WERI-Rb-1 (cell line): ENCODE measurements around the gene MAN2A1.
A peak's percentile ranks its signal among the peaks of the same experiment; 100 is the strongest.

ENCODE experiments used
- DNase-seq: peaks from one replicate; pipeline ENCODE4 v3.0.0-alpha.2; 2020
- H3K27ac ChIP-seq: fragments of 250-450 bp; sonication (Bioruptor Pico); 2 replicates; pipeline ENCODE4 v1.5.1; 2020; ENCODE audit warnings: mild to moderate bottlenecking, moderate library complexity
- H3K27me3 ChIP-seq: fragments of 250-450 bp; sonication (Bioruptor Pico); 2 replicates; pipeline ENCODE4 v1.5.1; 2021; ENCODE audit warnings: mild to moderate bottlenecking, low read depth, moderate library complexity; ENCODE audit not compliant: insufficient read depth, severe bottlenecking
- H3K36me3 ChIP-seq: fragments of 250-450 bp; sonication (Bioruptor Pico); 2 replicates; pipeline ENCODE4 v1.5.1; 2020; ENCODE audit warnings: mild to moderate bottlenecking, moderate library complexity
- H3K4me3 ChIP-seq: 2 replicates; pipeline ENCODE4 v1.5.1; 2011; ENCODE audit warnings: low read depth, mild to moderate bottlenecking, control low read depth, low read length
- H3K9me3 ChIP-seq: fragments of 250-450 bp; sonication (Bioruptor Pico); 2 replicates; pipeline ENCODE4 v1.5.1; 2021; ENCODE audit warnings: mild to moderate bottlenecking, moderate library complexity; ENCODE audit not compliant: severe bottlenecking
- TF ChIP-seq, protein P1 (sequence below): IDR thresholded peaks from 2 replicates; pipeline ENCODE4 v1.5.1; 2011; ENCODE audit warnings: low read depth, mild to moderate bottlenecking, control low read depth, inconsistent platforms, low read length

The MAN2A1 gene

DNA sequence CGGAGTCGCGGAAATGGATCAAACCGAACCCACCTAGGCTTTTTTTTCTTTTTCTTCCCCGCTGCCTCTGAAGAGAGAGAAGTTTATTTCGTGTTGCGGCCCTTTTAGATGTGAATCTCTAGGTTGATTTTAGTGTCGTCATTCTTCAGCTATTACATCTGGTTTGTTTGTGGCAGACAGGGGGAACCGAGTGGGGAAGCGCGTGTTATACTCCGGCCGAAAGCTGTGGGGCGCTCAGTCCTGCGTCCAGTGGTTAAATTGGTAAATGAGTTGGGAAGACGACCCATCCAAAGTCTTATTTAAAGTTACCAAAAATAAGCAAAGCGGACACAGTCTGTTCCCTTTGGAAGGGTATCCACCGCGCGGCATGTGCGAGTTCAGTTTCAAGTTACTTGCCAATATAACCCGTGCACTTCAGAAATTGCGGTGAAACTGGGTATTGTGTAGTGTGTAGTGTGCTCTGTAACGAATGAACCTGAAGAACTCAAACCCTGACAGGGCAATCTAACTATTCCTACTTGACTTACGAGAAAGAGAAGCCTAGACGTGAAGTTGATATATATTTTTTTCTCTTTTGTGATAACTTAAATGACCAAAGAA, 1.3 kb downstream of the MAN2A1 start:
- H3K27ac ChIP-seq: peak overlapping the region; percentile 89
- TF ChIP-seq, protein P1, sequence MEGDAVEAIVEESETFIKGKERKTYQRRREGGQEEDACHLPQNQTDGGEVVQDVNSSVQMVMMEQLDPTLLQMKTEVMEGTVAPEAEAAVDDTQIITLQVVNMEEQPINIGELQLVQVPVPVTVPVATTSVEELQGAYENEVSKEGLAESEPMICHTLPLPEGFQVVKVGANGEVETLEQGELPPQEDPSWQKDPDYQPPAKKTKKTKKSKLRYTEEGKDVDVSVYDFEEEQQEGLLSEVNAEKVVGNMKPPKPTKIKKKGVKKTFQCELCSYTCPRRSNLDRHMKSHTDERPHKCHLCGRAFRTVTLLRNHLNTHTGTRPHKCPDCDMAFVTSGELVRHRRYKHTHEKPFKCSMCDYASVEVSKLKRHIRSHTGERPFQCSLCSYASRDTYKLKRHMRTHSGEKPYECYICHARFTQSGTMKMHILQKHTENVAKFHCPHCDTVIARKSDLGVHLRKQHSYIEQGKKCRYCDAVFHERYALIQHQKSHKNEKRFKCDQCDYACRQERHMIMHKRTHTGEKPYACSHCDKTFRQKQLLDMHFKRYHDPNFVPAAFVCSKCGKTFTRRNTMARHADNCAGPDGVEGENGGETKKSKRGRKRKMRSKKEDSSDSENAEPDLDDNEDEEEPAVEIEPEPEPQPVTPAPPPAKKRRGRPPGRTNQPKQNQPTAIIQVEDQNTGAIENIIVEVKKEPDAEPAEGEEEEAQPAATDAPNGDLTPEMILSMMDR: peak; percentile 72

DNA sequence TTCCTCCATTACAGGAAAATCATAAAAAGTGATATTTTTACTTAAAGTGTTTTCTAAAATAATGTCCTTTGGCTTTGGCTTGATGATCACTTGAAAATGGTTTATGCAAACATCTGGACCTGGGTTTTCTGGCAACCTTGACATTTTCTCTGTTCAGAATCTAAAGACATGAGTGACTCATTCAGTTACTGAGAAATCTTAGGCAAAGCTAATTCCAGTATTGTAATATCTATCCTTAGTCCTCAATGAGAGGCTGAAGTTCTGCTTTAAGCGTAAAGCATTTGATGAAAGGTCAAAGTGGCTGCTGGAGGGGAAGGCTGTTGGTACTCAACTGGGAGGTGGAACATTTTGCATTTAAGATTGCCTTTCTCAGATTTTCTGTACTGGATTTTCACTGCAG, 2.3 kb downstream of the MAN2A1 start:
- Histone ChIP-seq H3K9me3 (peaks cover 5% of the 10 kb centered on the region), H3K27me3 (no peaks in the 10 kb centered on the region), H3K4me3 (no peak overlapping the region), H3K36me3 (no peaks in the 10 kb centered on the region; the same call in 1 of the 2 replicates), H3K27ac (no peak overlapping the region)
- TF ChIP-seq, protein P1: no peak
- no peak for DNase-seq

More for the DNA sequence above, 1.3 kb downstream of the MAN2A1 start:
- Histone ChIP-seq H3K9me3 (peaks cover 5% of the 10 kb centered on the region), H3K4me3 (peak overlapping the region; percentile 93), H3K27me3 (no peaks in the 10 kb centered on the region), H3K36me3 (no peaks in the 10 kb centered on the region)
- DNase-seq: peak; percentile 65

DNA sequence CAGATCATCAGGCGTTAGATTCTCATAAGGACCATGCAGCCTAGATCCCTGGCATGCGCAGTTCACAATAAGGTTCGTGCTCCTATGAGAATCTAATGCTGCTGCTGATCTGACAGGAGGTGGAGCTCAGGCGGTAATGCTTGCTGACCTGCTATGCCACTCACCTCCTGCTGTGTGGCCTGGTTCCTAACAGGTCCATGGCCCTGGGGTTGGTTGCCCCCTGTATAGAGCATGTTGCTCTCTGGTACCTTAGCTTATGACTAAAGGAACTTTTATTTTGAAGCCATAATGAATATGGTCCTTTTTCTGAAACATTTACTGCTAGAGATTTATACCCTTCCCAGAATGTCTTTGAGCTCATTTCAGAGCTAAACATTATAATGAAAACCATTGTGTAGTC, 3.1 kb downstream of the MAN2A1 start:
- Histone ChIP-seq H3K4me3 (no peak overlapping the region), H3K36me3 (no peaks in the 10 kb centered on the region; the same call in 1 of the 2 replicates), H3K27ac (no peak overlapping the region), H3K27me3 (no peaks in the 10 kb centered on the region), H3K9me3 (peaks cover 5% of the 10 kb centered on the region)
- peak; percentile 14 for DNase-seq
- TF ChIP-seq, protein P1: no peak

DNA sequence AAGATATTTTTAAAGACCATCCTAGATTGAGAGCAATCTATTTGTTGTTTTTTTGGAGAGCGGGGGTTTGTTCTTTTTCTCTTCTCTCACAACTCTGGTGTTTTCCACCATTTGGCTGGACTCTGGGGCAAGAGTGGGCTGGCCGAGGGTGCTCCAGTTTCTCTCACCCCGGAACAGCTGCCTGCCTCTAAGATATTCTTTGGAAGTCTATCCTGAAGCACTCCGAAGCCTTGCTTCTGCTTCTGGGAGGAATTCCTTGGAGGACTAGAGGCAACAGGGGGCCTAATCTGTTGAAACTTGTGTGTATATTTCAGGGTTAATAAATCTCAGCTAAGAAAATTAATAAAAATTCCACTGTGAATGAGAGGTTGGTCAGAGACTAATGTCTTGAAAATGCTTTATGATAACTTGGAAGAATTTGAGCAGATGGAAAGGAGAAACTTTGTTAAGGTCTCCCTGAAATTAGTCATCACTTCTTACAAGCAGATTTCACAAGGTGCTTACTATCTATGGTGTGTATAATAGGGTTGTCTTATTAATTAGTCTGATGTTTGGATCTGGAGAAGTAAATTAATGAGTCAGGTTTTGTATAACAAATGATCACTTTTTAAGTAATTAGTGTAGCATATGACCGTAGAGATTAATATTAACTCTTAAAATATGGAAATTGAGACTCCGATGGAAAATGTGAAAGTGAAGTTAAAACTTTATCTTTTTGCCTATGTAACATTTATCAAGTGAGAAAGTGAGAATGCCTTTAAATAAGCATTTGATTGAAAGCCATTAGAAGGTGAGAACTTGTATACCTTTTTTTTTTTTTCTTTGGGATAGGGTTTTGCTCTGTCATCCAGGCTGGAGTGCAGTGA, 4.0 kb downstream of the MAN2A1 start:
- Histone ChIP-seq H3K27ac (no peak overlapping the region), H3K4me3 (no peak overlapping the region)
- DNase-seq: no peak

DNA sequence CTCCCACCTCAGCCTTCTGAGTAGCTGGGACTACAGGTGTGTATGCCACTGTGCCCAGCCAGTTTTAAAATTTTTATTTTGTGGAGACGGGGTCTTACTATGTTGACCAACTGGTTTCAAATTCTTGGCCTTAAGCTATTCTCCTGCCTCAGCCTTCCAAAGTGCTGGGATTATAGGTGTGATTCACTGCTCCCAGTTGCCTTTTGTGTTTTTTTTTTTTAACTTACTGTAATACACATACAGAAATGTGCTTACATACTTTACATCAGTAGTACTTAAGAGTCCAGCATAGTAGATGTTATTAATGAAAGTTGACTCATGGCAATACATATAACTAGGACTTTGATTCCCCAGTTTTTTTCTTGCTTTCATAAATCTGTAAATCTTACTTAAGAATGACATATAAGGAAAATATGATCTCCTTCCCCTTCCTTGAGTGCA, 4.7 kb downstream of the MAN2A1 start:
- Histone ChIP-seq H3K9me3 (no peaks in the 10 kb centered on the region), H3K27ac (no peak overlapping the region), H3K4me3 (no peak overlapping the region), H3K36me3 (no peaks in the 10 kb centered on the region; the same call in none of the 2 replicates), H3K27me3 (no peaks in the 10 kb centered on the region)
- TF ChIP-seq, protein P1: no peak
- no peak for DNase-seq

More for the DNA sequence above, 4.0 kb downstream of the MAN2A1 start:
- H3K27me3 ChIP-seq: no peaks in the 10 kb centered on the region
- TF ChIP-seq, protein P1: no peak
- H3K36me3 ChIP-seq: no peaks in the 10 kb centered on the region; the same call in 1 of the 2 replicates
- H3K9me3 ChIP-seq: peaks cover 2% of the 10 kb centered on the region
